Osteocyte (in vitro differentiated cells): Measurements from ENCODE around the gene PRPSAP2. TPM values are rescaled to one million over a fixed set of nuclear protein-coding genes. Genes with fewer than 3 reads are reported as not detected.

Experiments used
- DNase-seq: peaks from one replicate; pipeline ENCODE4 v3.0.0; 2021; ENCODE audit warnings: mixed read lengths; ENCODE audit not compliant: unreplicated experiment; ENCODE audit errors: extremely low spot score
- H3K27ac Mint-ChIP-seq: one replicate; pipeline ENCODE4 v1.8.0; 2021; ENCODE audit warnings: mild to moderate bottlenecking, mixed read lengths; ENCODE audit not compliant: unreplicated experiment
- H3K27me3 Mint-ChIP-seq: one replicate; pipeline ENCODE4 v1.8.0; 2021; ENCODE audit warnings: mixed read lengths; ENCODE audit not compliant: unreplicated experiment
- H3K36me3 Mint-ChIP-seq: one replicate; pipeline ENCODE4 v1.8.0; 2021; ENCODE audit warnings: mixed read lengths; ENCODE audit not compliant: unreplicated experiment
- H3K4me1 Mint-ChIP-seq: one replicate; pipeline ENCODE4 v1.8.0; 2021; ENCODE audit warnings: mixed read lengths; ENCODE audit not compliant: unreplicated experiment
- H3K4me3 Mint-ChIP-seq: one replicate; pipeline ENCODE4 v1.8.0; 2021; ENCODE audit warnings: mild to moderate bottlenecking, moderate library complexity, mixed read lengths; ENCODE audit not compliant: unreplicated experiment
- H3K9me3 Mint-ChIP-seq: one replicate; pipeline ENCODE4 v1.8.0; 2021; ENCODE audit warnings: mixed read lengths; ENCODE audit not compliant: unreplicated experiment
- CTCF ChIP-seq: fragments of 200-600 bp; sonication (generic); IDR thresholded peaks from 2 replicates; pipeline ENCODE4 v1.5.0; 2021; ENCODE audit warnings: antibody characterized with exemption, mild to moderate bottlenecking, moderate library complexity
- total RNA-seq: library from RNA; stranded (reverse); gene quantifications from 2 replicates; pipeline ENCODE4 v1.2.1, GENCODE V29; 2021

The PRPSAP2 gene
- total RNA-seq, 1 donor from 2014 or later = 25.7 TPM

DNA sequence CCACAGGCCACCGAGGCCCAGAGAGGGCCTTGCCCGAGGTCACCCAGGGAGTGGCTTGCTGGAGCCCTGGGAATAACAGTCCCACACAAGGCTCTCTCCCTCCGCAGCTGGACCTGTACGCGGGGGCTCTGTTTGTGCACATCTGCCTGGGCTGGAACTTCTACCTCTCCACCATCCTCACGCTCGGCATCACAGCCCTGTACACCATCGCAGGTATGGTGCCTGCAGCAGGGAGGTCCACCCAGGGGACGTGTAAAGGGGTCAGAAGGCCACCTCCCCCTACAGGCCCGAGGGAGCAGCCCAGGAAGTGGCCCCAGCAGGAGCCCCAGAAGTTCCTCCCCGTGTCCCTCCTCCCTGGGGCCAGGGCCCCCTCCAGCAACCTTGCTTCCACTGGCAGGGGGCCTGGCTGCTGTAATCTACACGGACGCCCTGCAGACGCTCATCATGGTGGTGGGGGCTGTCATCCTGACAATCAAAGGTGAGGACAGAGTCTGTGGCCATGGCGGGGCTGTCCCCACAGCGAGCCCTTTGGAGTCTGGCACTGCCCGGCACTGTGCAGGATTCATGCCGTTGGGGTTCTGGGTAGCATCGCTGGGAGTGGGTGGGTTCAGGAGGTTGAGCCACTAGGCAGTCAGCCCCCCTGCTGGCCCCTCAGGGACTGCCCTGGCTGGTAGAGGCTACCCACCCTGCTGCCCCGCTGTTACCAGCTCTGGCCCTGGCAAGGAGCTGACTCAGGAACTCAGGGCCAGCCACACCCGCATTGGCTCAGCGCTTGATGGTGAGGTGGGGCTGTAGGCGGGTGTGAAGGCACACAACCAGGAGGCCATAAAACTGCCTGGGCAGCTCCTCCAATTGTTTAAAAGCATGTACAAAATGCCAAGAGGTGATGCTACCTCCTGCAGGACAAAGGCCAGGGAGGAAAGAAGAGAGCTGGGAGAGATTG, 111.3 kb downstream of the PRPSAP2 start:
- Mint-ChIP-seq H3K4me3 (no peak overlapping the region), H3K27me3 (no peaks in the 10 kb centered on the region), H3K36me3 (no peaks in the 10 kb centered on the region), H3K27ac (no peak overlapping the region), H3K4me1 (peaks cover 24% of the 10 kb centered on the region), H3K9me3 (no peaks in the 10 kb centered on the region)
- DNase-seq = no peak
- no peak for TF ChIP-seq CTCF

GRCh38 chr17:18970582-18971480, 112.9 kb downstream of the PRPSAP2 start:
- no peaks in the 10 kb centered on the region for H3K9me3 Mint-ChIP-seq
- peak; percentile 8 for TF ChIP-seq CTCF
- no peak overlapping the region for H3K27ac Mint-ChIP-seq
- peaks cover 21% of the 10 kb centered on the region for H3K4me1 Mint-ChIP-seq
- no peak for DNase-seq
- no peaks in the 10 kb centered on the region for H3K27me3 Mint-ChIP-seq
- H3K4me3 Mint-ChIP-seq = no peak overlapping the region
- H3K36me3 Mint-ChIP-seq = no peaks in the 10 kb centered on the region

DNA sequence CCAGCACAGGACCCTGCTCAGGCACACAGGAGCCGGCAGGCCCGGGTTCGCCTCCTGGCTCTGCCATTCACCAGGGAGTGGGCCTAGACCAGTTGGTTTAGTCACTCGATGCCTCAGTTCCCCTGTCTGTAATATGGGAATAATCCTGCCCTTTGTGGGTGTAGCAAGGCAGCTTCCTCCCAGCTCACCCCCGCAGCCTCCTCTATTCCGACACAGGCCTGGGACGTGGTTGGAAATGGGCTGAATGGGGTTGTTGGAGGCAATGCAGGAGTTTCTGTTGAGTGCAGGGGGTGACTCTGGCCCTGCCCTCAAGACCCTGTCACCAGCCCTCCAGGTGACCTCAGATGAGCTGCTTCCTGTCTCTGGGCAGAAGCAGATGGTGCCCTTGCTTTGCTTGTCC, 113.9 kb downstream of the PRPSAP2 start:
- no peak overlapping the region for H3K27ac Mint-ChIP-seq
- H3K27me3 Mint-ChIP-seq = no peaks in the 10 kb centered on the region
- DNase-seq = no peak
- H3K9me3 Mint-ChIP-seq = no peaks in the 10 kb centered on the region
- no peaks in the 10 kb centered on the region for H3K36me3 Mint-ChIP-seq
- TF ChIP-seq CTCF = no peak
- no peak overlapping the region for H3K4me3 Mint-ChIP-seq
- H3K4me1 Mint-ChIP-seq = peaks cover 20% of the 10 kb centered on the region

- no peak for DNase-seq
- TF ChIP-seq CTCF = no peak
- Mint-ChIP-seq H3K27ac (no peak overlapping the region), H3K4me3 (no peak overlapping the region), H3K27me3 (no peaks in the 10 kb centered on the region), H3K36me3 (peaks cover 2% of the 10 kb centered on the region), H3K4me1 (peaks cover 4% of the 10 kb centered on the region), H3K9me3 (no peaks in the 10 kb centered on the region)
Observed at GRCh38 chr17:18974407-18975149, 116.6 kb downstream of the PRPSAP2 start.
